ENCODE measurements around the gene SERPINE1.

GRCh38 chr7:101081432-101081831, 45.5 kb upstream of the SERPINE1 start:
- TF ChIP-seq ZNF324 (tag by site-specific recombination; IDR thresholded peaks at IDR 0.05) (no peak), GFI1B (tag by site-specific recombination; IDR thresholded peaks at IDR 0.05) (no peak), CTCF (tag by site-specific recombination; IDR thresholded peaks at IDR 0.05) (no peak), YY1 (tag by site-specific recombination; IDR thresholded peaks at IDR 0.05) (no peak), ZNF629 (tag by site-specific recombination; IDR thresholded peaks at IDR 0.05) (no peak), ZNF175 (tag by site-specific recombination; IDR thresholded peaks at IDR 0.05) (no peak), ZNF341 (tag by site-specific recombination; IDR thresholded peaks at IDR 0.05; ENCODE audit: low read depth) (no peak), ZSCAN30 (tag by site-specific recombination; IDR thresholded peaks at IDR 0.05) (no peak)

Measured in HEK293 (cell line).